ENCODE measurements around the gene R3HCC1L.

R3HCC1L gene

DNA sequence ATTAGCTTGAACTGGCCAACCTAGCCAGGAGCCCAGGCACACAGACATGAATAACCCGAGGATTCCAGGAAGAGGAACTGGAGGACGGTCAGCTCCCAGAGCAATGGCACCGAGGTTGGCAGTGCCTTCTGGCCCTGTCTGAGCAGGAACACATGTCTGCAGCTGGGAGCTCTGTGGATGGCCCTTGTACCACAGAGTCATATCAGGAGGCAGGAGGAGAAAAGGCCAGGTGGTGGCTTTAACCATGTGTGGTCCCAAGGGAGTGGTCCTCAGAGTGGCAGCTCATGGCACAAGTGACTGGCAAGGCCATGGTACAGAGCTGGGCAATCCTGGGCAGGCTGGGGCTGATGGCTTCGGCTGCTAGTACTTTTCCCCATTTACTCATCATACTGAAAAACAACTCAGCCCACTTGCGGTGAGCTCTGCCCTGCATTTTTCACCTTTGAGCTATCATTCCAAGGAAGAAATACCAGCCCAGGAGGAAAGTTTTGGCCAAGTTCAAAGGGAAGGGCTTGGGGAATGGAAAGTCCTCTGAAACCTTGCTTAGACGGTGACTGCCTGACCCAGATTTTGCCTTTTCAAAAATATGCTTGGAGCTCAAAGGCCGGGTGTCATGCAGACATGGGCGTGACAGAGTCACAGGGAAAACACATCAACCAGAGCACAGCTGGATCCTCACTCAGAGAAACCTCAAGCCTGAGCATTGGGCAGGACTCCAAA lies 159.3 kb downstream of the R3HCC1L start:
- Histone ChIP-seq H3K4me3 (ENCODE audit: low read depth in 1 of 2, low read length in 1 of 2) (no peak overlapping the region), H3K9me3 (no peaks in the 10 kb centered on the region), H3K27me3 (peaks cover 45% of the 10 kb centered on the region), H3K27ac (no peak overlapping the region), H3K36me3 (no peaks in the 10 kb centered on the region), H3K4me1 (ENCODE audit: control insufficient read depth in 1 of 2, insufficient read depth in 1 of 2, low read depth in 1 of 2, low read length in 1 of 2) (no peaks in the 10 kb centered on the region)
- TF ChIP-seq, protein P1, sequence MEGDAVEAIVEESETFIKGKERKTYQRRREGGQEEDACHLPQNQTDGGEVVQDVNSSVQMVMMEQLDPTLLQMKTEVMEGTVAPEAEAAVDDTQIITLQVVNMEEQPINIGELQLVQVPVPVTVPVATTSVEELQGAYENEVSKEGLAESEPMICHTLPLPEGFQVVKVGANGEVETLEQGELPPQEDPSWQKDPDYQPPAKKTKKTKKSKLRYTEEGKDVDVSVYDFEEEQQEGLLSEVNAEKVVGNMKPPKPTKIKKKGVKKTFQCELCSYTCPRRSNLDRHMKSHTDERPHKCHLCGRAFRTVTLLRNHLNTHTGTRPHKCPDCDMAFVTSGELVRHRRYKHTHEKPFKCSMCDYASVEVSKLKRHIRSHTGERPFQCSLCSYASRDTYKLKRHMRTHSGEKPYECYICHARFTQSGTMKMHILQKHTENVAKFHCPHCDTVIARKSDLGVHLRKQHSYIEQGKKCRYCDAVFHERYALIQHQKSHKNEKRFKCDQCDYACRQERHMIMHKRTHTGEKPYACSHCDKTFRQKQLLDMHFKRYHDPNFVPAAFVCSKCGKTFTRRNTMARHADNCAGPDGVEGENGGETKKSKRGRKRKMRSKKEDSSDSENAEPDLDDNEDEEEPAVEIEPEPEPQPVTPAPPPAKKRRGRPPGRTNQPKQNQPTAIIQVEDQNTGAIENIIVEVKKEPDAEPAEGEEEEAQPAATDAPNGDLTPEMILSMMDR (IDR thresholded peaks at IDR 0.05) = no peak

DNA sequence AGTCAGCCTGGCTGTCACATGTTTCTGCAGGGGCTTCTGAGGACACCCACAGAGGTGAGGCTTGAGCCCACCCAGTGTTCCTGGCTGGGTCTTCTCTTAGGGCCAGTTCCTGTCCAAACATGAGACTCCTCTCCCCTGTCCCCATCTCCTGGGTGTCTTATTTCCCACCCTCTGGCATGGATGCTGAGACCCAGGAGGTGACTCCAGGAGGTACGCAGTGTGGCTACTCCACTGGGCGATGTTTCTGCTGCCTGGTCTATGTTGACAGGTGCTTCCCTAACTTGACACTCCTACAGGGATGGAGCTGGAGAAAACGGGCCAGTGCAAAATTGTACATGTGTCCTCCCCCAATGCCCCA lies 159.8 kb downstream of the R3HCC1L start:
- no peak overlapping the region for H3K27ac ChIP-seq
- peaks cover 45% of the 10 kb centered on the region for H3K27me3 ChIP-seq
- H3K4me1 ChIP-seq (ENCODE audit: control insufficient read depth in 1 of 2, insufficient read depth in 1 of 2, low read depth in 1 of 2, low read length in 1 of 2) = no peaks in the 10 kb centered on the region
- H3K36me3 ChIP-seq = no peaks in the 10 kb centered on the region
- TF ChIP-seq, protein P1 (IDR thresholded peaks at IDR 0.05) = no peak
- no peak overlapping the region for H3K4me3 ChIP-seq (ENCODE audit: low read depth in 1 of 2, low read length in 1 of 2)
- no peaks in the 10 kb centered on the region for H3K9me3 ChIP-seq
